GM12865 (cell line): ENCODE measurements around the gene RFTN1.

Source experiments
- DNase-seq: peaks from one replicate; pipeline ENCODE4 v3.0.0; 2010; ENCODE audit warnings: low read depth
- H3K4me3 ChIP-seq: 2 replicates; pipeline ENCODE4 v1.5.1; 2011; ENCODE audit warnings: mild to moderate bottlenecking, low read depth, low read length, control low read depth
- CTCF ChIP-seq: IDR thresholded peaks from 2 replicates; pipeline ENCODE4 v1.5.1; 2011; ENCODE audit warnings: low read length, control low read depth, low read depth, inconsistent platforms; ENCODE audit not compliant: insufficient read depth; ENCODE audit errors: missing control alignments

Gene RFTN1

GRCh38 chr3:16485395-16485992 is 28.0 kb downstream of the RFTN1 start:
- no peak for DNase-seq
- no peak for TF ChIP-seq CTCF
- H3K4me3 ChIP-seq, result no peak overlapping the region

- DNase-seq, result no peak
- no peak for TF ChIP-seq CTCF
- no peak overlapping the region for H3K4me3 ChIP-seq
These were observed 28.5 kb downstream of the RFTN1 start for GRCh38 chr3:16484984-16485383.

GRCh38 chr3:16484216-16484615 is 29.3 kb downstream of the RFTN1 start:
- no peak overlapping the region for H3K4me3 ChIP-seq
- no peak for DNase-seq
- TF ChIP-seq CTCF, result no peak

GRCh38 chr3:16482770-16483531 is 30.5 kb downstream of the RFTN1 start:
- DNase-seq, result peak; percentile 48
- H3K4me3 ChIP-seq, result no peak overlapping the region
- TF ChIP-seq CTCF, result no peak

GRCh38 chr3:16482194-16482769 is 31.2 kb downstream of the RFTN1 start:
- no peak overlapping the region for H3K4me3 ChIP-seq
- no peak for TF ChIP-seq CTCF
- DNase-seq, result no peak

GRCh38 chr3:16481546-16481897 is 32.0 kb downstream of the RFTN1 start:
- no peak for TF ChIP-seq CTCF
- DNase-seq, result no peak
- no peak overlapping the region for H3K4me3 ChIP-seq
